Epithelial cell of proximal tubule (primary cell): ENCODE results near the gene ARHGEF11. TPM values are rescaled to one million over a fixed set of nuclear protein-coding genes. Genes with fewer than 3 reads are reported as not detected.

Source experiments
- DNase-seq: peaks from one replicate; pipeline ENCODE4 v3.0.0-alpha.2; 2011; ENCODE audit warnings: low read depth
- H3K4me3 ChIP-seq: 2 replicates; pipeline ENCODE4 v1.5.1; 2011; ENCODE audit warnings: low read depth, mild to moderate bottlenecking, low read length
- CTCF ChIP-seq: conservative IDR thresholded peaks from 2 replicates; pipeline ENCODE4 v1.5.1; 2012; ENCODE audit warnings: low read depth, mild to moderate bottlenecking, low read length
- total RNA-seq: library from RNA; depleted of rRNA; stranded (reverse); fragments of >200 nt; gene quantifications from 2 replicates; pipeline ENCODE4 v1.2.3, GENCODE V29; 2015

Gene ARHGEF11
- total RNA-seq, 1 donor from 2014 or later, result 19.3 TPM

DNA sequence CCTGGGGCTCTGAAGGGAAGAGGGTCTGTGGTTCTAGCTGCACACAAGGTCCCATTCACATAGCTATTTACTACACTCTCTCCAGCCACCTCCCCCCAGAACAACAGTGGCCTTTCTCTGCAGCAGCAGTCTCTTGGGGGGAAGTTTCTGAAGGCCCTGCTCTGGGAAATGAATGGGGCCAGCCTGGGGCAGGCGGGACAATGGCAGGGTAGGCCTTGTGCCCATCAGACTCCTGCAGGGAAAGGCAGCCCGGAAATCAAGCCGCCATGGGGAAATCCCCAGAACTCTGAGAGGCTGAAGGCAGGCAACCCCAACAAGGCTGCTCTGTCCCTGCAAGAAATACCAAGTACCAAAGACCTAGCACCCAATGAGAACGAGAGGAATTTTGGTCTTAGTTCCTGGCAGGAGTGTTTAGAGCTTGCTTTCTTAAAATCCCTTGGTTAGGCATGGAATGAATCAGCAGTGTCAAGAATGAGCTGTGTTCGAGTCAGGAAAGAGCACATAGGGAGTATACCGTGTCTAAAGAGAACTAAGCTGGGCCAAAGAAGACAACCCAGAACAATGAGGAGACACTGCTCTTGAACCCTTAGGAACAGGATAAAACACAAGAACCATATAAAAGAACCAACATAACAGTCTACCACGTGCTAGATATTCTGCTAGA lies 11.3 kb downstream of the ARHGEF11 start:
- no peak for DNase-seq
- TF ChIP-seq CTCF, result no peak

DNA sequence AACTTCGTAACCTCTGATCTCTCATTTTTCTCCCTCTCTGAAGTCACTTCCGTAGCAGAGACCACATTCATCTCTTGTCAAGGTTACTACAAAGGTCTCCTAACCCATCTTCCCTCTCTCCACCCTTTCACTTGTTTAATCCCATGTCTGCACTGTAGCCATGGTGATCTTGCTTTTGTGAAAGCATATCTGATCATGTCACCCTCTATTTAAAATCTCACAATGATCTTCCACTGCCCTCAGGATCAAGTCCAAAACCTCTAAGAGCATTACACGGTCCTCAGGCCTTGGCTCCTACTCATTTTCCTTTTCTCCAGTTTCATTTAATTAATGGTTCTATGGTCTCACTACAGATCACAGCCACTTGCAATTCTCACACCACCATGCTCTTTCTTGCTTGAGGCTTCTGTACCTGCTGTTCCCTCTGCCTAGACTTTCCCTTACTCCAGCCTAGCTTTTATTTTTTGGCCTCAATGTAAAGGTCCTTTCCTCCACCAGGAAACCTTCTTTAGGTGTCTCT lies 12.1 kb downstream of the ARHGEF11 start:
- no peak overlapping the region for H3K4me3 ChIP-seq
- TF ChIP-seq CTCF, result no peak
- DNase-seq, result no peak

More for the DNA sequence above, 11.3 kb downstream of the ARHGEF11 start:
- no peak overlapping the region for H3K4me3 ChIP-seq

DNA sequence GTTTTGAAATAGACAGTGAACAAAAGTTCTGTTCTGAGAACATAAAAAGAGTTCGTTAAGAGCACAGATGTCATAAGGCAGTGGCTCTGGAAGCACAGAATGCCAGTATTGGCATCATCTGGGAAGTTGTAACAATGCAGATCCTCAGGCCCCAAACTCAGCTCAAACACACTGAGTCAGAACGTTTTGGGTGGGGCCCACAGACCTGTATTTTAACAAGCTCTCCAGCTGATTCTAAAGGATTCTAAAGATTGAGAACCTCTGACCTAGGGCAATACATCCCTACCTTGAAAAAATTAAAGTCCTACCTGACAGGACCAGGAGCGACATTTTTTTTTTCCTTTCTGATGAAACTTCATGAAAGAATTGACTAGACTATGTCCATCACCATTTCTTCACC lies 13.2 kb downstream of the ARHGEF11 start:
- TF ChIP-seq CTCF, result no peak
- H3K4me3 ChIP-seq, result no peak overlapping the region
- DNase-seq, result no peak

GRCh38 chr1:157030728-157031127 lies 14.8 kb downstream of the ARHGEF11 start:
- no peak for TF ChIP-seq CTCF
- no peak for DNase-seq
- H3K4me3 ChIP-seq, result no peak overlapping the region

- no peak for TF ChIP-seq CTCF
- no peak for DNase-seq
- no peak overlapping the region for H3K4me3 ChIP-seq
Observed at GRCh38 chr1:157028674-157029073, 16.9 kb downstream of the ARHGEF11 start.

GRCh38 chr1:157025856-157026255 lies 19.7 kb downstream of the ARHGEF11 start:
- no peak for TF ChIP-seq CTCF
- H3K4me3 ChIP-seq, result no peak overlapping the region
- DNase-seq, result no peak

DNA sequence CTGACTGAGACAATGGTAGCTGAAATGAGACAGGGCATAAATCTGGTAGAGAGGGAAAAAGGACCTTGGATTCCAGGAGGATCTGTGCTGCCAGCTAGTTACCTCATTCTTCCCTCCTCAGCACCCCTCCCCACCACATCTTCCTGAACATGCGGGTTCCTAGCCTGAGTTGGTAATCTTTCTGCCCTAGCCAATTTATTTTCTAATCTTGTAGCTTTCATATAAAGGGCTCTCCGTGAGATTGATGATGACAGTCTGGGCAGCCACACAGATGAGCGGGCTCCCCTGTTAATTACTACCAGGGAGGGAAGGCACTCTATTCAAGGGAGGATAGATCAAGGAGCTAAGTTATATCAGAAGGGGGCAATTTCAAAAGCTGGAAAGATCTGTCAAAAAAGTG lies 20.2 kb downstream of the ARHGEF11 start:
- no peak for DNase-seq
- TF ChIP-seq CTCF, result no peak
- no peak overlapping the region for H3K4me3 ChIP-seq
